Neural progenitor cell (in vitro differentiated cells): Measurements from ENCODE around the gene SERPINB10. TPM values are rescaled to one million over a fixed set of nuclear protein-coding genes. Genes with fewer than 3 reads are reported as not detected.

Source experiments
- DNase-seq: peaks from one replicate; pipeline ENCODE4 v3.0.0-alpha.2; 2016; ENCODE audit warnings: low spot score
- H2AFZ ChIP-seq: fragments of 200-600 bp; sonication (generic); replicated peaks from 2 replicates; pipeline ENCODE4 v1.6.1; 2016; ENCODE audit warnings: antibody characterized with exemption
- H3F3A ChIP-seq: fragments of 200-600 bp; sonication (generic); 2 replicates; pipeline ENCODE4 v1.6.1; 2016; ENCODE audit warnings: antibody characterized with exemption, low read depth
- H3K27ac ChIP-seq: fragments of 200-600 bp; sonication (generic); 2 replicates; pipeline ENCODE4 v1.5.1; 2016; ENCODE audit warnings: mild to moderate bottlenecking
- H3K27me3 ChIP-seq: fragments of 200-600 bp; sonication (generic); 2 replicates; pipeline ENCODE4 v1.6.1; 2016; ENCODE audit warnings: mild to moderate bottlenecking, moderate library complexity
- H3K36me3 ChIP-seq: fragments of 200-600 bp; sonication (generic); 2 replicates; pipeline ENCODE4 v1.5.1; 2016
- H3K4me1 ChIP-seq: fragments of 200-600 bp; sonication (generic); 2 replicates; pipeline ENCODE4 v1.6.1; 2016; ENCODE audit warnings: mixed run types
- H3K4me2 ChIP-seq: fragments of 200-600 bp; sonication (generic); 2 replicates; pipeline ENCODE4 v1.6.1; 2016
- H3K4me3 ChIP-seq: fragments of 200-600 bp; sonication (generic); 2 replicates; pipeline ENCODE4 v1.5.1; 2016
- H3K79me2 ChIP-seq: fragments of 200-600 bp; sonication (generic); 2 replicates; pipeline ENCODE4 v1.6.1; 2016; ENCODE audit warnings: low read depth
- H3K9ac ChIP-seq: fragments of 200-600 bp; sonication (generic); 2 replicates; pipeline ENCODE4 v1.6.1; 2016
- H3K9me3 ChIP-seq: fragments of 200-600 bp; sonication (generic); 2 replicates; pipeline ENCODE4 v1.5.1; 2016; ENCODE audit warnings: low read depth
- H4K20me1 ChIP-seq: fragments of 200-600 bp; sonication (generic); 2 replicates; pipeline ENCODE4 v1.6.1; 2016; ENCODE audit warnings: low read depth
- H3K27ac Mint-ChIP-seq: 3 replicates; pipeline ENCODE4 v1.8.0; 2021; ENCODE audit warnings: mixed read lengths
- H3K27me3 Mint-ChIP-seq: 2 replicates; pipeline ENCODE4 v1.8.0; 2022; ENCODE audit warnings: low read depth, mild to moderate bottlenecking, inconsistent platforms, moderate library complexity, mixed read lengths; ENCODE audit not compliant: insufficient read depth
- H3K36me3 Mint-ChIP-seq: 3 replicates; pipeline ENCODE4 v1.8.0; 2021; ENCODE audit warnings: mixed read lengths
- H3K4me1 Mint-ChIP-seq: 3 replicates; pipeline ENCODE4 v1.8.0; 2021; ENCODE audit warnings: mixed read lengths
- H3K4me3 Mint-ChIP-seq: 3 replicates; pipeline ENCODE4 v1.8.0; 2021; ENCODE audit warnings: mild to moderate bottlenecking, moderate library complexity, mixed read lengths
- H3K9me3 Mint-ChIP-seq: 3 replicates; pipeline ENCODE4 v1.8.0; 2020; ENCODE audit warnings: mixed read lengths
- EZH2 ChIP-seq: fragments of 200-600 bp; sonication (generic); IDR thresholded peaks from 2 replicates; pipeline ENCODE4 v1.6.1; 2017; ENCODE audit warnings: antibody characterized with exemption, mild to moderate bottlenecking, moderate library complexity
- EZH2phosphoT487 ChIP-seq: fragments of 200-600 bp; sonication (generic); IDR thresholded peaks from 2 replicates; pipeline ENCODE4 v1.6.1; 2017; ENCODE audit warnings: antibody characterized with exemption
- total RNA-seq: library from RNA; depleted of rRNA; stranded (reverse); fragments of >200 nt; gene quantifications from 2 replicates; pipeline ENCODE4 v1.2.3, GENCODE V29; 2015; ENCODE audit warnings: low replicate concordance
- TF ChIP-seq, protein P1 (sequence below): fragments of 200-600 bp; sonication (generic); IDR thresholded peaks from 2 replicates; pipeline ENCODE4 v1.5.1; 2017; ENCODE audit warnings: antibody characterized with exemption, mild to moderate bottlenecking

Gene SERPINB10
- total RNA-seq, 1 donor from 2014 or later: not detected

- Histone ChIP-seq H3K27me3 (no peaks in the 10 kb centered on the region), H3K4me1 (no peaks in the 10 kb centered on the region), H3K4me3 (no peak overlapping the region), H3K4me2 (no peak overlapping the region), H3K27ac (no peak overlapping the region), H3F3A (peaks cover under 1% of the 10 kb centered on the region), H3K36me3 (no peaks in the 10 kb centered on the region), H3K9me3 (no peaks in the 10 kb centered on the region), H3K79me2 (no peaks in the 10 kb centered on the region), H4K20me1 (no peaks in the 10 kb centered on the region), H3K9ac (no peak overlapping the region), H2AFZ (no peak overlapping the region)
- TF ChIP-seq, protein P1, sequence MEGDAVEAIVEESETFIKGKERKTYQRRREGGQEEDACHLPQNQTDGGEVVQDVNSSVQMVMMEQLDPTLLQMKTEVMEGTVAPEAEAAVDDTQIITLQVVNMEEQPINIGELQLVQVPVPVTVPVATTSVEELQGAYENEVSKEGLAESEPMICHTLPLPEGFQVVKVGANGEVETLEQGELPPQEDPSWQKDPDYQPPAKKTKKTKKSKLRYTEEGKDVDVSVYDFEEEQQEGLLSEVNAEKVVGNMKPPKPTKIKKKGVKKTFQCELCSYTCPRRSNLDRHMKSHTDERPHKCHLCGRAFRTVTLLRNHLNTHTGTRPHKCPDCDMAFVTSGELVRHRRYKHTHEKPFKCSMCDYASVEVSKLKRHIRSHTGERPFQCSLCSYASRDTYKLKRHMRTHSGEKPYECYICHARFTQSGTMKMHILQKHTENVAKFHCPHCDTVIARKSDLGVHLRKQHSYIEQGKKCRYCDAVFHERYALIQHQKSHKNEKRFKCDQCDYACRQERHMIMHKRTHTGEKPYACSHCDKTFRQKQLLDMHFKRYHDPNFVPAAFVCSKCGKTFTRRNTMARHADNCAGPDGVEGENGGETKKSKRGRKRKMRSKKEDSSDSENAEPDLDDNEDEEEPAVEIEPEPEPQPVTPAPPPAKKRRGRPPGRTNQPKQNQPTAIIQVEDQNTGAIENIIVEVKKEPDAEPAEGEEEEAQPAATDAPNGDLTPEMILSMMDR: no peak
- TF ChIP-seq EZH2 (no peak), EZH2phosphoT487 (no peak)
- Mint-ChIP-seq H3K4me3 (no peak overlapping the region), H3K4me1 (peaks cover 14% of the 10 kb centered on the region), H3K27me3 (peaks cover 9% of the 10 kb centered on the region), H3K9me3 (no peaks in the 10 kb centered on the region), H3K27ac (no peak overlapping the region), H3K36me3 (no peaks in the 10 kb centered on the region)
- no peak for DNase-seq
These were observed 57.1 kb downstream of the SERPINB10 start for GRCh38 chr18:63964908-63965307.

DNA sequence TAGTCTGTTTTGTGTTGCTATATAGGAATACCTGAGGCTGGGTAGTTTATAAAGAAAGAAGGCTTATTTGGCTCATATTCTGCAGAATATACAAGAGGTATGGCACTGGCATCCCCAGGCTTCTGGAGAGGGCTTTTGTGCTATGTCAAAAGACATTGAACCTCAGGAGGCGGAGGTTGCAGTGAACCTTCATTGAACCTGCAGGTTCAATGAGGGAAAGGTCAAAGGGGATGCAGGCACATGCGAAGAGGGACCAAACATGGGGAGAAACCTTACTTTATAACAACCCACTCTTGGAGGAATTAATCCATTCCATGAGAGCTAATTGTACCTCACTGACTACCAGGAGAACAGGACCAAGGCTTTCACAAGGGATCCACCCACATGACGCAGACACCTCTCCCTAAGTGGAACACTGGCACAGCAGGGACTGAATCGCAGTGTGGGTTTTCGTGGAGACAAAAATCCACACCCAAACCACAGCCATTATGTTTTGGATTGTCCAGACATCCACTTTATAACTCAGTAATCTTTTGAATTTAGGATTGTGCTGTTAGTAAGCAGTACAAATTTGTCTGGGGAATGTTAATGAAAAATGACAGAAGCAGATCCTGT, 58.1 kb downstream of the SERPINB10 start:
- TF ChIP-seq, protein P1: no peak
- TF ChIP-seq EZH2 (no peak), EZH2phosphoT487 (no peak)
- no peaks in the 10 kb centered on the region for H4K20me1 ChIP-seq
- H3K4me3 ChIP-seq: no peak overlapping the region
- Mint-ChIP-seq H3K9me3 (no peaks in the 10 kb centered on the region), H3K27ac (no peak overlapping the region), H3K36me3 (no peaks in the 10 kb centered on the region), H3K4me1 (peaks cover 14% of the 10 kb centered on the region), H3K27me3 (peaks cover 9% of the 10 kb centered on the region), H3K4me3 (no peak overlapping the region)
- peaks cover under 1% of the 10 kb centered on the region for H3K4me1 ChIP-seq
- H3K36me3 ChIP-seq: no peaks in the 10 kb centered on the region
- H3K4me2 ChIP-seq: no peak overlapping the region
- H3K27ac ChIP-seq: no peak overlapping the region
- H2AFZ ChIP-seq: no peak overlapping the region
- no peaks in the 10 kb centered on the region for H3K79me2 ChIP-seq
- H3K9me3 ChIP-seq: no peaks in the 10 kb centered on the region
- no peak for DNase-seq
- no peak overlapping the region for H3K9ac ChIP-seq
- no peaks in the 10 kb centered on the region for H3K27me3 ChIP-seq
- H3F3A ChIP-seq: peaks cover 8% of the 10 kb centered on the region

- Histone ChIP-seq H3F3A (peaks cover 16% of the 10 kb centered on the region), H2AFZ (peak within 1 kb of the TSS; percentile 83), H3K4me2 (peak within 1 kb of the TSS; percentile 85), H3K4me1 (peaks cover 10% of the 10 kb centered on the region), H3K4me3 (peak within 1 kb of the TSS; percentile 73), H3K9me3 (no peaks in the 10 kb centered on the region), H4K20me1 (no peaks in the 10 kb centered on the region), H3K36me3 (no peaks in the 10 kb centered on the region), H3K79me2 (no peaks in the 10 kb centered on the region), H3K27me3 (peaks cover 8% of the 10 kb centered on the region), H3K9ac (peak within 1 kb of the TSS; percentile 65), H3K27ac (peak within 1 kb of the TSS; percentile 40)
- H3K27ac Mint-ChIP-seq: peak within 1 kb of the TSS; percentile 93
- H3K36me3 Mint-ChIP-seq: no peaks in the 10 kb centered on the region
- no peaks in the 10 kb centered on the region for H3K9me3 Mint-ChIP-seq
- TF ChIP-seq, protein P1: no peak
- no peak for TF ChIP-seq EZH2
- TF ChIP-seq EZH2phosphoT487: no peak
- peak; percentile 93 for DNase-seq
- peaks cover 23% of the 10 kb centered on the region for H3K4me1 Mint-ChIP-seq
- H3K27me3 Mint-ChIP-seq: peaks cover 6% of the 10 kb centered on the region
- H3K4me3 Mint-ChIP-seq: peak within 1 kb of the TSS; percentile 96
These were observed 62.4 kb downstream of the SERPINB10 start, which contains the start of gene SERPINB8 for GRCh38 chr18:63969942-63970808. Gene SERPINB8 (plus strand): TSS chr18:63970081. CDS start chr18:63978309, 8,228 bp downstream.
